Upper lobe of left lung (tissue), 6 donors: Measurements from ENCODE around the gene SH2B2. TPM values are rescaled to one million over a fixed set of nuclear protein-coding genes. Genes with fewer than 3 reads are reported as not detected.

Experiments
- ATAC-seq, 2 donors: fragments of 200-7000 bp; cut with Tn5 transposase; one replicate each; pipeline ENCODE4 v1.9.1; 2022; ENCODE audit warnings: mild to moderate bottlenecking in 2 of 2, moderate library complexity in 2 of 2; ENCODE audit not compliant: low FRiP score in 2 of 2
- DNase-seq, 2 donors: peaks; one replicate each; pipeline ENCODE4 v3.0.0-alpha.2; 2019 to 2020
- H3K27ac ChIP-seq, 4 donors: fragments of 200-600 bp; sonication (generic); one replicate each; pipeline ENCODE4 v1.5.1; 2016 to 2019
- H3K27me3 ChIP-seq, 4 donors: fragments of 200-600 bp; sonication (generic); one replicate each; pipeline ENCODE4 v1.5.1; 2017 to 2019
- H3K36me3 ChIP-seq, 4 donors: fragments of 200-600 bp; sonication (generic); one replicate each; pipeline ENCODE4 v1.5.1; 2016 to 2019
- H3K4me1 ChIP-seq, 4 donors: fragments of 200-600 bp; sonication (generic); one replicate each; pipeline ENCODE4 v1.5.1; 2018 to 2019
- H3K4me3 ChIP-seq, 4 donors: fragments of 200-600 bp; sonication (generic); one replicate each; pipeline ENCODE4 v1.5.1; 2017 to 2019; ENCODE audit warnings: mild to moderate bottlenecking in 2 of 4, moderate library complexity in 1 of 4
- H3K9me3 ChIP-seq, 4 donors: fragments of 200-600 bp; sonication (generic); one replicate each; pipeline ENCODE4 v1.5.1; 2018 to 2019
- EP300 ChIP-seq, 4 donors: sonication (generic); formaldehyde crosslinking; IDR thresholded peaks; one replicate each; pipeline ENCODE4 v1.5.1; 2017; ENCODE audit warnings: antibody characterized with exemption in 4 of 4, control low read depth in 2 of 4
- POLR2A ChIP-seq, 4 donors: fragments of 450-650 bp; IDR thresholded peaks; one replicate each; pipeline ENCODE4 v1.5.1; 2016 to 2017; ENCODE audit warnings: antibody characterized with exemption in 4 of 4, mild to moderate bottlenecking in 2 of 4
- POLR2AphosphoS5 ChIP-seq, 2 donors: sonication (generic); formaldehyde crosslinking; IDR thresholded peaks; one replicate each; pipeline ENCODE4 v1.5.1; 2017; ENCODE audit warnings: antibody characterized with exemption in 2 of 2
- WGBS, 2 donors: methylation state at CpG; one replicate each; pipeline ENCODE4 v1.1.5; 2017 to 2018; 5-methylcytosine and 5-hydroxymethylcytosine counted together
- total RNA-seq, 6 donors: library from RNA; depleted of rRNA in 4 of 6; stranded (reverse); fragments of >200 nt in 4 of 6; gene quantifications; one replicate each; pipeline versions ENCODE4 v1.1.0 to v1.2.1, GENCODE V29; 2016 to 2021
- TF ChIP-seq, protein P1 (sequence below), 6 experiments: fragments of 450-650 bp in 4 of 6; fragments of 200-600 bp in 2 of 6; sonication (generic) in 2 of 6; IDR thresholded peaks; one replicate each; pipeline ENCODE4 v1.5.1; 2016 to 2019; ENCODE audit warnings: antibody characterized with exemption in 6 of 6
- donor health status: DM: no; HTN: no; CAD: no; lungs with moderate emphysema.
- donor health status: DM: no; HTN: yes; CAD: no; lungs with severe emphysema.

Gene SH2B2
- total RNA-seq, 6 donors from 2014 or later = 6.3 to 16.4 (median 9.0) TPM

DNA sequence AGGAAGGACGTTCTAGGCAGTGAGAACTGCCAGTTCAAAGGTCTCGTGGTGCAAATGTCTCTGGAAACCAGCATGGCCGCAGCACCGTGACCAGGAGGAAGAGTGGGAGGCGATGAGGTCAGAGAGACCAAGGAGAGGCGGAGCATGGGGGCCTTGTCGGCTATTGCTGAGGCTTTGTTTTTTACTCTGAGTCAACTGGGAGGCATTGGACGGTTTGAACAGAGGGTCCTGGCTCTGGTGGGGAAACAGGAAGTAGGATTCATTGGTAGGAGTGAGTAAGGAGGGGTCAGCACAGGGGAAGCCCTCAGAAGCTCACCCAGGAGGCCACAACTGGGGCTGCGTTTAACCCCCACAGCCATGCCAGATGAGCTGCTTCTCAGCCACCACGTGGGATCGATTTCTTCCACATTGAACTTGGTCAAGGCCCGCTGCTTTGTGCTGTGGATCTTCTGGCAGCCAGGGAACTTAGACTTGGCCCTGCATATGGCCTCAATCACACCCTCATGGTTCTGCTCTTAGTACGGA lies 22.2 kb upstream of the SH2B2 start:
- no peaks in the 10 kb centered on the region for H3K27me3 ChIP-seq
- no peaks in the 10 kb centered on the region for H3K36me3 ChIP-seq
- H3K4me3 ChIP-seq = no peak overlapping the region
- ATAC-seq (no peak), DNase-seq (no peak)
- no peaks in the 10 kb centered on the region for H3K4me1 ChIP-seq
- TF ChIP-seq EP300 (IDR thresholded peaks at IDR 0.05) (no peak), POLR2A (IDR thresholded peaks at IDR 0.05) (no peak), POLR2AphosphoS5 (IDR thresholded peaks at IDR 0.05) (no peak)
- TF ChIP-seq, protein P1, sequence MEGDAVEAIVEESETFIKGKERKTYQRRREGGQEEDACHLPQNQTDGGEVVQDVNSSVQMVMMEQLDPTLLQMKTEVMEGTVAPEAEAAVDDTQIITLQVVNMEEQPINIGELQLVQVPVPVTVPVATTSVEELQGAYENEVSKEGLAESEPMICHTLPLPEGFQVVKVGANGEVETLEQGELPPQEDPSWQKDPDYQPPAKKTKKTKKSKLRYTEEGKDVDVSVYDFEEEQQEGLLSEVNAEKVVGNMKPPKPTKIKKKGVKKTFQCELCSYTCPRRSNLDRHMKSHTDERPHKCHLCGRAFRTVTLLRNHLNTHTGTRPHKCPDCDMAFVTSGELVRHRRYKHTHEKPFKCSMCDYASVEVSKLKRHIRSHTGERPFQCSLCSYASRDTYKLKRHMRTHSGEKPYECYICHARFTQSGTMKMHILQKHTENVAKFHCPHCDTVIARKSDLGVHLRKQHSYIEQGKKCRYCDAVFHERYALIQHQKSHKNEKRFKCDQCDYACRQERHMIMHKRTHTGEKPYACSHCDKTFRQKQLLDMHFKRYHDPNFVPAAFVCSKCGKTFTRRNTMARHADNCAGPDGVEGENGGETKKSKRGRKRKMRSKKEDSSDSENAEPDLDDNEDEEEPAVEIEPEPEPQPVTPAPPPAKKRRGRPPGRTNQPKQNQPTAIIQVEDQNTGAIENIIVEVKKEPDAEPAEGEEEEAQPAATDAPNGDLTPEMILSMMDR (IDR thresholded peaks at IDR 0.05) = no peak
- WGBS, 2 donors = 58 to 62% methylated on average over 12 to 13 of the region's 13 CpGs
- no peak overlapping the region for H3K27ac ChIP-seq
- H3K9me3 ChIP-seq = no peaks in the 10 kb centered on the region

DNA sequence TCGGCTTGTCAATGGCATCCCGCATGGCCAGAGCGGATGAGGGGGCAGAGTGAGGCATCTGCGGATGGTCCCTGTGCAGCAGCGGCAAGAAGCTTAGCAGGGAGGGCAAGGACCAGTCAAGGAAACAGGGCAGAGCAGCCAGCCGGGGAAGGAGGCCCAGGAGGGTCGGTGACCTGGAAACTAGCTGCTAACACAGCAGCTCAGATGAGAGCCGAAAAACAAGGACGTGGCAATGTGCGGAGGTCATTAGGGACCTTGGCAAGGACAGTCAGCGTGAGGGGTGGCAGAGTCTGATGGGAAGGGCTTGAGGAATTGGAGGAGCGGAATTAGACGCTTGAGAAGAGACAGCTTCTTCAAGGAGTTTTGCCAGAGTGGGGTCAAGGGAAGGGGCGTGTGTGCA lies 20.1 kb upstream of the SH2B2 start:
- H3K27me3 ChIP-seq = no peaks in the 10 kb centered on the region
- ATAC-seq = no peak
- no peaks in the 10 kb centered on the region for H3K4me1 ChIP-seq
- no peak overlapping the region for H3K27ac ChIP-seq
- TF ChIP-seq EP300 (IDR thresholded peaks at IDR 0.05) (no peak), POLR2A (IDR thresholded peaks at IDR 0.05) (no peak), POLR2AphosphoS5 (IDR thresholded peaks at IDR 0.05) (no peak)
- TF ChIP-seq, protein P1 (IDR thresholded peaks at IDR 0.05) = no peak
- no peak overlapping the region for H3K4me3 ChIP-seq
- DNase-seq = no peak
- H3K9me3 ChIP-seq = no peaks in the 10 kb centered on the region
- WGBS, 2 donors = 79 to 82% methylated on average over 14 of the region's 14 CpGs
- no peaks in the 10 kb centered on the region for H3K36me3 ChIP-seq

DNA sequence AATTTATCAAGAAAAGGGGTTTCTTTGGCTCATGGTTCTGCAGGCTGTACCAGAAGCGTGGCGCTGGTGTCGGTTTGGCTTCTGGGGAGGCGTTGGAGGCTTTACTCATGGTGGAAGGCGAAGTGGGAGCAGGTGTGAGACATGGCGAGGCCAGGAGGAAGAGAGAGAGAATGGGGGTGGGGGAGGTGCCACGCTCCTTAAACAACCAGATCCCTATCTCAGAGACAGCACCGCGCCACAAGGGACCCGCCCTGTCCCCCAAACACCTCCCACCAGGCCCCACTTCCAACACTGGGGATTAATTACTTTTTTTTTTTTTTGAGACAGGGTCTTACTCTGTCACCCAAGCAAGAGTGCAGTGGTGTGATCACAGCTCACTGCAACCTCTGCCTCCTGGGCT lies 18.0 kb upstream of the SH2B2 start:
- no peaks in the 10 kb centered on the region for H3K9me3 ChIP-seq
- no peak overlapping the region for H3K4me3 ChIP-seq
- DNase-seq (no peak), ATAC-seq (no peak)
- H3K4me1 ChIP-seq = peaks cover 0 to 6% (median 0%) of the 10 kb centered on the region in 4 donors
- H3K27me3 ChIP-seq = no peaks in the 10 kb centered on the region
- no peak overlapping the region for H3K27ac ChIP-seq
- TF ChIP-seq, protein P1 (IDR thresholded peaks at IDR 0.05) = no peak
- TF ChIP-seq POLR2AphosphoS5 (IDR thresholded peaks at IDR 0.05) (no peak), POLR2A (IDR thresholded peaks at IDR 0.05) (no peak), EP300 (IDR thresholded peaks at IDR 0.05) (no peak)
- WGBS, 2 donors = 80 to 88% methylated on average over 10 of the region's 10 CpGs
- no peaks in the 10 kb centered on the region for H3K36me3 ChIP-seq

DNA sequence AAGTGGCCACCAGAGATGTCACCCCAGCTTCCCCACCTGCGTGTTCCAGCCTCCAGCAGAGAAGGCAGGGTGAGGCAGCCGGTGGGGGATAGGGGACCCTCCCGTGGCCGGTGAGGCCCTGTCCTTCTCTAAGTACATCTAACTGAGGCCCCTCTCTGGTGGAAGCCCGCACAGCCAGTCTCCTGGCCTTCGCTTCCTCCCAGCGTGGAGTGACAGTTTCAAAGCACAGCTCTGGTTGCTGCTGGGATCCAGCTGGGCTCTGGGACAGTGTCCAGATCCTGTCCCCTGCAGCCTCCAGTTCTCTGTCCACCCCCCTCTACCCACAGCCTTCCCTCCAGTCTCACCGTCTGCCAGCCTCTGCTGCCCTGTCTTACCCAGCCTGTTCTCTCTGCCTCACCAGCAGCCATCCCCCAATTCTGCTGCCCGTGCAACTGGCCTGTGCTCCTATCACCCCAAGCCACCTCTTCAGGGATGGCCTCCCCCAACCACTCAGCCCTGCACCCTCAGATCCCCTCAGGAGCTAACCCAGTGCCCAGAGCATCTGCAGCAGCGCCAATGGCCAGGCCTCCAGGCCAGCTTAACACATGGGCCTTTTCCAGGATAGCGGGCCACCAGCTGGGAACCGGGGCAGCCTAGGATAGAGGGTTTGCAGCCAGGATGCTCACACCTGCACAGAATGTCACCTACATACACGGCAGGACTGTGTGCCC lies 16.3 kb upstream of the SH2B2 start:
- Histone ChIP-seq H3K36me3 (no peaks in the 10 kb centered on the region), H3K27me3 (no peaks in the 10 kb centered on the region), H3K27ac (no peak overlapping the region), H3K4me1 (peaks cover 0 to 6% (median 0%) of the 10 kb centered on the region in 4 donors), H3K9me3 (no peaks in the 10 kb centered on the region), H3K4me3 (no peak overlapping the region)
- ATAC-seq (no peak), DNase-seq (no peak)
- TF ChIP-seq POLR2A (IDR thresholded peaks at IDR 0.05) (no peak), POLR2AphosphoS5 (IDR thresholded peaks at IDR 0.05) (no peak), EP300 (IDR thresholded peaks at IDR 0.05) (no peak)
- TF ChIP-seq, protein P1 (IDR thresholded peaks at IDR 0.05) = no peak
- 69 to 73% methylated on average over 9 to 10 of the region's 13 CpGs for WGBS, 2 donors
